Thymus (tissue), 2 donors: ENCODE data around the gene ZC3H15. TPM values are rescaled to one million over a fixed set of nuclear protein-coding genes. Genes with fewer than 3 reads are reported as not detected.

Experiments
- polyA plus RNA-seq: library from polyadenylated mRNA; stranded (reverse); fragments of 200-250 nt; gene quantifications from one replicate; pipeline ENCODE4 v1.2.3, GENCODE V29; 2013
- total RNA-seq: library from RNA; stranded (reverse); fragments of 120-200 nt; gene quantifications from one replicate; pipeline ENCODE4 v1.2.4, GENCODE V29; 2013
- donor health status: healthy.

ZC3H15 gene
- total and polyA plus RNA-seq, 2 donors = 72.7 to 75.9 TPM

Other genes with a start within 250 kb of the ZC3H15 start
- 44.6 TPM for gene ITGAV, start 103.8 kb downstream of the ZC3H15 start, total RNA-seq
- 23.9 TPM for gene ITGAV, start 103.8 kb downstream of the ZC3H15 start, polyA plus RNA-seq
- gene FAM171B, start 207.8 kb downstream of the ZC3H15 start, total RNA-seq = 6.1 TPM
- gene FAM171B, start 207.8 kb downstream of the ZC3H15 start, polyA plus RNA-seq = 2.6 TPM